ENCODE results near the gene CAMTA1. TPM values are rescaled to one million over a fixed set of nuclear protein-coding genes. Genes with fewer than 3 reads are reported as not detected.
A peak's percentile ranks its signal among the peaks of the same experiment; 100 is the strongest.

The CAMTA1 gene
- total RNA-seq, 1 experiment from 2014 or later: 82.2 TPM

DNA sequence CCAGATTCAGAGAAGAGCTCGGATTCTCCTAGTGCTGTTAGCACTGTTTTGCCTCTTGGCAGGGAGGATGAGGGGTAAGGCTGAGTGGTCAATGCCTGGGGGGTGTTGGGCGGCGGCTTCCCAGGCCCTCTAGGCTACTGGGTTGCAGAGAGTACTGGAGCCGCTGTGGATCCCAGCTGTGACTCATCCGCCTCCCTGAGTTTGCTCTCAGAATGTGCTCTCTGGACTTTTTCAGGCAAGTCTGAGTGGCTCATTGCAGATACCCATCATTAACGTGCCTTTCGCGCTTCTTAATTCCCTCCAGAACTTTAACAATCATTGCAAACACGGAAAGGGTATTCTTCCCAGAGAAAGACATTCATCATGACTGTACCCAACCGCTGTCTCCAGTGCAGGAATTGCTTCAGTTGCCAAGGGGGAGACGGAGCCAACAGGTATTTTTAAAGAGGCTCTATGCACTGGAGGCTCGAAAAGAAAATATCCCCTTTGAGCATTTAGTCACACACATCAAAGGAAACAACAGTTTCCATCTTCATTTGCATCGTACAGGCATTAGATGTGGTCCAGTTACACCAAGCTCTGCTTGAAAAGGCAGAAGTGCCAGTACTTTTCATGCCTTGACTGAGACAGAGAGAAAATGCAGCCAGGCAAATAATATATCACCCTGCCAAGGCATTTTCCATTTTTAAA is 14.4 kb upstream of the CAMTA1 start:
- no peaks in the 10 kb centered on the region for H3K4me1 ChIP-seq (ENCODE audit: control insufficient read depth, insufficient read depth, low read length)
- DNase-seq (ENCODE audit: low read depth, low spot score) (no peak), ATAC-seq (peak; percentile 76; the same call in 1 of the 2 replicates)
- no peaks in the 10 kb centered on the region for H3K9me3 ChIP-seq (ENCODE audit: control insufficient read depth, insufficient read depth, low read depth, low read length)
- H3K4me3 ChIP-seq (ENCODE audit: low read depth in 2 of 2, low read length in 2 of 2): no peak overlapping the region
- in situ Hi-C loops (cut with HindIII; ENCODE audit: low pct_unique_long_range_greater_than_20kb, low sequenced_read_pairs): no loop called here
- POLR2A ChIA-PET: interaction anchor here (0.6 kb wide), 1 partner anchor 386 kb away, joined by 4 read pairs; no protein-coding TSS in a partner anchor
- no TSS peak for BruUV-seq (replicated peaks)
- no peaks in the 10 kb centered on the region for H3K27me3 ChIP-seq (ENCODE audit: control insufficient read depth, insufficient read depth, low read length)
- no peak overlapping the region for H3K27ac ChIP-seq (ENCODE audit: low read length)
- CTCF ChIA-PET: interaction anchor here (0.5 kb wide), 1 partner anchor 24 kb away, joined by 4 read pairs; no protein-coding TSS in a partner anchor
- no peak for TF ChIP-seq REST (IDR thresholded peaks at IDR 0.05; ENCODE audit: insufficient read depth in 1 of 2, low read depth in 2 of 2, low read length in 1 of 2)
- no peak for TF ChIP-seq SIN3A (IDR thresholded peaks at IDR 0.05; ENCODE audit: borderline replicate concordance, insufficient read depth, low read depth, low read length)
- no peak for TF ChIP-seq CTCF (IDR thresholded peaks at IDR 0.05)
- TF ChIP-seq TCF7L2 (IDR thresholded peaks at IDR 0.05; ENCODE audit: low read depth, low read length): no peak
- TF ChIP-seq POLR2AphosphoS5 (IDR thresholded peaks at IDR 0.05; ENCODE audit: low read depth, low read length): no peak
- no peaks in the 10 kb centered on the region for H3K36me3 ChIP-seq (ENCODE audit: control insufficient read depth, insufficient read depth, low read length)
- intact Hi-C loops (cut with micrococcal nuclease; ENCODE audit: unreplicated experiment): no loop called here

GRCh38 chr1:6771441-6771769 is 13.8 kb upstream of the CAMTA1 start:
- Histone ChIP-seq H3K27me3 (ENCODE audit: control insufficient read depth, insufficient read depth, low read length) (no peaks in the 10 kb centered on the region), H3K27ac (ENCODE audit: low read length) (no peak overlapping the region), H3K4me3 (ENCODE audit: low read depth in 2 of 2, low read length in 2 of 2) (no peak overlapping the region), H3K9me3 (ENCODE audit: control insufficient read depth, insufficient read depth, low read depth, low read length) (no peaks in the 10 kb centered on the region), H3K36me3 (ENCODE audit: control insufficient read depth, insufficient read depth, low read length) (no peaks in the 10 kb centered on the region), H3K4me1 (ENCODE audit: control insufficient read depth, insufficient read depth, low read length) (no peaks in the 10 kb centered on the region)
- no TSS peak for BruUV-seq (replicated peaks)
- no peak for DNase-seq (ENCODE audit: low read depth, low spot score)
- no peak for ATAC-seq
- in situ Hi-C loops (cut with HindIII; ENCODE audit: low pct_unique_long_range_greater_than_20kb, low sequenced_read_pairs): no loop called here
- TF ChIP-seq TCF7L2 (IDR thresholded peaks at IDR 0.05; ENCODE audit: low read depth, low read length) (no peak), REST (IDR thresholded peaks at IDR 0.05; ENCODE audit: insufficient read depth in 1 of 2, low read depth in 2 of 2, low read length in 1 of 2) (no peak), SIN3A (IDR thresholded peaks at IDR 0.05; ENCODE audit: borderline replicate concordance, insufficient read depth, low read depth, low read length) (no peak)
- POLR2A ChIA-PET: no interaction called here
- CTCF ChIA-PET: interaction anchor here (0.5 to 0.7 kb wide), 3 partner anchors 96 to 208 kb away, joined by 3 to 6 read pairs (median 4); no protein-coding TSS in a partner anchor
- intact Hi-C loops (cut with micrococcal nuclease; ENCODE audit: unreplicated experiment): no loop called here
